ENCODE measurements around the gene STX12. TPM values are rescaled to one million over a fixed set of nuclear protein-coding genes. Genes with fewer than 3 reads are reported as not detected.
"Not testable (repeated sequence)": the region's sequence is repeated elsewhere in the genome, so short reads cannot be mapped to it uniquely, and the experiment has no call there.

STX12 gene
- total RNA-seq, 1 experiment from 2014 or later: 76.5 TPM

DNA sequence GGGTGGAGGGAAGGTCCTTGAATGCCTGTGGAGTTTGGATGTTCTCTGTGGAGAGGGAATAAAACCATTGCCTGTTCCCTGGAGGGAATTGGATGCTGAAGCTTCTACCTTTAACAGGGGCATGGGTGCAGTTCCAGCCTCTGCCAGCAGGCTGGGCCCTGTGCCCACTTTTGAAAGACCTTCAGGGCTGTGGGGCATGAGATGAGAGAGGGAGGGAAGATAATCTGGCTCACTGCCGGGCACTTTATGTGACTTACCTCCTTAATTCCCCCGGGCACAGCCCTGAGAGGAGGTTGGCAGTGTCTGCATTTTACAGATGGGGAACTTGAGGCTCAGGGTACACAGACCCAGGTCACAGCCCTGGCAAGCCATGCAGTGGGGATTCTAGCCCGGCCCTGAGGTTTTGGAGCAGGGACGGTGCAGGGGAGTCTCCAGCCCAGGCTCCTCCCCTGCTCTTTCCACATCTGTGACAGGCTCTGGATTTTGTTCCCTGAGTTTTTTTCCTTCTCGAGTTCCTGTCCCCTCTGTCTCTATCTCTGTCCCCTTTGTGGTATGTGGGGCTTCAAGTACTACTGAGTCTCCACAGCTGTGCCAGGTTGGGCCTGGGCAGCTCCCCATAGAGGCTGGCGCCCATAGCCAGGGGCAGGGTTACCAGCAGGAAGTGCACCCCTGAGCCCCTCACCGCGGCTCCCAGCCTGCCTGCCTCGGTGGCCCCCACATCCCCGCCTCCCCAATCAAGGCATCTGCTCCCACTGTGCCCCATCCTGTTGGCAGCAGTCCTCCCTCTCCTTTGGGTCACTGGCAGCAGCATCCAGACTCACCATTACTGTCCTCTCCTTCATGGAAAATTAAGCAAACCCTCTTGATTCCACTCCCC lies 85.3 kb downstream of the STX12 start:
- peak; percentile 80 for DNase-seq (ENCODE audit: low read depth in 1 of 2, low spot score in 2 of 2)
- Histone ChIP-seq H3K4me3 (no peak overlapping the region), H3K27ac (no peak overlapping the region), H3K27me3 (replicated peaks) (no peaks in the 10 kb centered on the region), H3K4me1 (replicated peaks) (peaks cover 12% of the 10 kb centered on the region), H3K36me3 (no peaks in the 10 kb centered on the region), H3K9me3 (replicated peaks) (no peaks in the 10 kb centered on the region)

DNA sequence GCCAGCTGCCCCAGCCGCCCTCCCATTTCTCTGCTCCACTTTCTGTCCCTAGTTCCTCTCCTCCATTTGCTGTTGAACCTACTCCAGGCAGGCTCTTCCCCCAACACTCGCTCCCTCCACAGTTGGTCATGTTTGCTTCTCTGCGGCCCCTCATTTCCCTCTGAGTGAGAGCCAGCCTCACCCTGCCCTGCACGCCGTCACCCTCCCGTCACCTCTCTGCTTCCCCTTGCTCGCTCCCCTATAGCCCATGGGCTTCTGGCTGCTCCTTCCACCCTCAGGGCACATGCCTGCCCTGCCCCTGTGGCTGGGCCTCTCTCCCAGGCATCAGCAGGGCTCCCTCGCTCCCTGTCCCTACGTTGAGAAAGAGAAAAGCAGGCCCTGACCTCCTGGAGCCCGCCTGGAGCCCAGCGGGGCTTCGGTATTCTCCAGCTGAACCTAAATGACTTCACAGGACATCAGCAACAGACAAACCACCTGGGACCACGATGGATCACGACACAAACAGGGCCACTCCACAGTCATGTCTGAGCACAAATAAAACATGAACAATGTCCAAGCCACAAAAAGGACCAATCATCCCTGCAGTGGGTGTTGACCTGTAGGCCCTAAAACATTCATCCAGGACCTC lies 86.0 kb downstream of the STX12 start:
- H3K9me3 ChIP-seq (replicated peaks): no peaks in the 10 kb centered on the region
- H3K27ac ChIP-seq: no peak overlapping the region
- no peaks in the 10 kb centered on the region for H3K36me3 ChIP-seq
- peaks cover 14% of the 10 kb centered on the region for H3K4me1 ChIP-seq (replicated peaks)
- no peak overlapping the region for H3K4me3 ChIP-seq
- no peaks in the 10 kb centered on the region for H3K27me3 ChIP-seq (replicated peaks)
- no peak for DNase-seq (ENCODE audit: low read depth in 1 of 2, low spot score in 2 of 2)

DNA sequence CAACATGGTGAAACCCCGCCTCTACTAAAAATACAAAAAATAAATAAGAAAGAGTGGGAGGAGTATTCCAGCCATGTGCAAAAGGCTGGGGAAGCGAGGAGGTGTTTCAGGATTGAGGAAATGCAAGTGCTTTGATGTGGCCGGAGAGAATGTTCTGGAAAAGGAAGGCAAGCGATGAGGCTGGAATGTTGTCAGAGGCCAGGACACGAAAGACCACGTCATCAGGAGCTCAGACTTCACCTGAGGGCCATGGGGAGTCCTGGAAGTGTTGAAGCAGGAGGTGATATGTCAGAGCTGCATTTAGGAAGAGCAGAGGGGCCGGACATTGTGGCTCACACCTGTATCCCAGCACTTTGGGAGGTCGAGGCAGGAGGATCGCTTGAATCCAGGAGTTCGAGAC lies 88.4 kb downstream of the STX12 start:
- no peaks in the 10 kb centered on the region for H3K9me3 ChIP-seq (replicated peaks)
- H3K36me3 ChIP-seq: no peaks in the 10 kb centered on the region
- no peak for DNase-seq (ENCODE audit: low read depth in 1 of 2, low spot score in 2 of 2)

DNA sequence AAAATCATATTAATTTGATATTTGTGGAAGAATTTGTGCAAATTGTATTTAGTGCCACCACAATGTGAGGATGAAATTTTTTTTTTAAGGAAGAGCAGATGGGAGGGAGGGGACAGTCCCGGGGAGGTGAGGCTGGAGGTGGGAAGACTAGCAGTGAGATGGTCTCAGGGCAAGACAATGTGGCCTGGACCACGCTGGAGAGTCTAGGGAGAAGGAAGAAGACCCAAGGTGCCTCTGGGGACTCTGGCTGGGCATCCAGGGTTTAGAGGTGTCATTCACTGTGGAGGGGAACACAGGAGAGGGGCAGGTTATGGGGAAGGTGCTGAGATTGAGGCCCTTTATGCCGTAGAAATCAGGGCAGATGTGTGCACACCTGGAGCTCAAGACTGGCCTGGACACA lies 89.0 kb downstream of the STX12 start:
- Histone ChIP-seq H3K27ac (no peak overlapping the region), H3K4me1 (replicated peaks) (peaks cover 14% of the 10 kb centered on the region)

More for the DNA sequence above, 88.4 kb downstream of the STX12 start:
- Histone ChIP-seq H3K4me3 (no peak overlapping the region), H3K27ac (no peak overlapping the region), H3K4me1 (replicated peaks) (peaks cover 14% of the 10 kb centered on the region), H3K27me3 (replicated peaks) (no peaks in the 10 kb centered on the region)

DNA sequence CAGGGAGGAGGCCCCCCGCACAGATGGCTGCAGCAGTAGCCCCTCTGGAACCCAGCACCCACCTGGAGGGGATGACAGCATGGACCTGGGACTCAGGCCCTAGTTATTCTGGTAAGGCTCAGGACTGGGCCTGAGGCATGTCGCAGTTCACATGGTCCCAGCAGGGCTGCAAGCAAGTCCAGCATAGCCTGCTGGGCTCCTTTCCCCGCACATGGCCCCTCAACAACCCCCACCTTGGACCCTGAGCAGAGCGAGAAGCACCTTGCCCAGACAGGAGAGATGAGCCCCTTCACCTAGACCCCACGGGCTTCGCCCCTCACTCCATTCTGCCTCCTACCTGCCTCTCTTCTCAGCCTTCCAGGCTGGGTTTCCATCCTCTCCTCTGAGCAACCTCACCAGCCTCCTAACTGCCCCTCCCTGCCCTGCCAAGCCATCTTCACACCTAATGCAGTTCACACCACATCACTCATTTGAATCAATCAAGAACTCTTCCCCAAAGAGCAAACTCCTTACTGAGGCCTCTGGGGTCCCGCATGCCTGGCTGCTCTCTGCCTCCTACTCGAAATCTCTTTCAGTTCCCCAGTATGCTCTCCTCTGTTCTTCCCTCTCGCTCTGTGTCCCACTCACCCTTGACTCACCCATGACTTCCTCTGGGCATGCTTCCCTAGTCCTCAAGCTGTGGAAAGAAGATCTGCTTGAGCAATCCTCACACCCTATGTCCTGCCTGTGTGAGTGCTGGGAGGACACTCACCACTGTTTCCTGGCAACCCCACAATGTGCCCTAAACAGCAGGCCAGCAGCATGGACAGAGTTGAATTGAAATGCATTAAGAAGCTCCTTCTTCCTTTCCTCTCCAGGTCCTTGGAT lies 89.9 kb downstream of the STX12 start:
- peaks cover 14% of the 10 kb centered on the region for H3K4me1 ChIP-seq (replicated peaks)
- H3K27ac ChIP-seq: peak overlapping the region; percentile 35
- H3K36me3 ChIP-seq: no peaks in the 10 kb centered on the region
- H3K4me3 ChIP-seq: no peak overlapping the region
- no peaks in the 10 kb centered on the region for H3K9me3 ChIP-seq (replicated peaks)
- DNase-seq (ENCODE audit: low read depth in 1 of 2, low spot score in 2 of 2): peak; percentile 44 to 77
- H3K27me3 ChIP-seq (replicated peaks): no peaks in the 10 kb centered on the region

More for the DNA sequence above, 89.0 kb downstream of the STX12 start:
- Histone ChIP-seq H3K27me3 (replicated peaks) (no peaks in the 10 kb centered on the region), H3K9me3 (replicated peaks) (no peaks in the 10 kb centered on the region), H3K4me3 (no peak overlapping the region), H3K36me3 (no peaks in the 10 kb centered on the region)
- DNase-seq (ENCODE audit: low read depth in 1 of 2, low spot score in 2 of 2): no peak

DNA sequence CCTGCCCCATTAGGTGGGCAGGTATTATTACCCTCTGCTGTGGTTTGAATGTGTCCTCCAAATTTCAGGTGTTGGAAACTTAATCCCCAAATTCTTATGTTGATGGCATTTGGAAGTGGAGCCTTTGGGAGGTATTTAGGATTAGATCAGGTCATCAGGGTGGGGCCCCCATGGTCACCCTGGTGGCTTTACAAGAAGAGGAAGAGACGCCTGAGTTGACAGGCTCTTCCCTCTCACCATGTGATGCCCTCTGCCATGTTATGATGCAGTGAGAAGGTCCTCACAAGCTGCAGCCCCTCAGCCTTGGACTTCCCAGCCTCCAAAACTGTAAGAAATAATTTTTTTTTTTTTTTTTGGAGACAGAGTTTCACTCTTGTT lies 90.5 kb downstream of the STX12 start:
- H3K36me3 ChIP-seq: no peaks in the 10 kb centered on the region
- DNase-seq (ENCODE audit: low read depth in 1 of 2, low spot score in 2 of 2): no peak
- H3K4me3 ChIP-seq: no peak overlapping the region
- peak overlapping the region; percentile 35 for H3K27ac ChIP-seq
- H3K9me3 ChIP-seq (replicated peaks): no peaks in the 10 kb centered on the region
- H3K4me1 ChIP-seq (replicated peaks): peaks cover 10% of the 10 kb centered on the region
- H3K27me3 ChIP-seq (replicated peaks): no peaks in the 10 kb centered on the region

DNA sequence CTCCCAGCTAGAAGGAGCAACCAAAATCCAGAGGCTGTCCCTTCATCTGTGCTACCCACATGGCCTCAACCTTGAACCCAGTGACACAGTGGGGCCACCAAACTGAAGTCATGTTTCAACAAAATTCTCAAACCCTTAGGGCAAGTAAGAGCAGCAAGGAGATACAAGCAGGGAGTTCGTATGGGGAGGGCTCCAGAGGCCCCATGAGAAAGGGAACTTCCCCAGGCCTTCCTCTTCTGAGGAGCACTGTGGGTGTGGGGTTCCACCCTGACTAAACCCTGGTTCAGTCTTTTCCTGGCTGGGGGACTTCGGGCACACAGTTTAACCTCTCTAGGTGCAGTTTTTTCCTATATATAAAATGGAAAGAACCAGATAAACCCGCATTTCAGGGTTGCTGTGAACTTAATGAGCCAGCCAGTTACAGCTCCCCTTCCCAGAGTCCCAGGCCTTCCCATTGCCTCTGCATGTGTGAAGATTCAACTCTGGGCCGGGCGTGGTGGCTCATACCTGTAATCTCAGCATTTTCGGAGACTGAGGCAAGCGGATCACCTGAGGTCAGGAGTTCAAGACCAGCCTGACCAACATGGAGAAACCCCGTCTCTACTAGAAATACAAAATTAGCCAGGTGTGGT lies 91.4 kb downstream of the STX12 start:
- Histone ChIP-seq H3K27me3 (replicated peaks) (no peaks in the 10 kb centered on the region), H3K36me3 (no peaks in the 10 kb centered on the region), H3K27ac (no peak overlapping the region), H3K9me3 (replicated peaks) (no peaks in the 10 kb centered on the region), H3K4me1 (replicated peaks) (peaks cover 10% of the 10 kb centered on the region), H3K4me3 (no peak overlapping the region)
- no peak for DNase-seq (ENCODE audit: low read depth in 1 of 2, low spot score in 2 of 2)

DNA sequence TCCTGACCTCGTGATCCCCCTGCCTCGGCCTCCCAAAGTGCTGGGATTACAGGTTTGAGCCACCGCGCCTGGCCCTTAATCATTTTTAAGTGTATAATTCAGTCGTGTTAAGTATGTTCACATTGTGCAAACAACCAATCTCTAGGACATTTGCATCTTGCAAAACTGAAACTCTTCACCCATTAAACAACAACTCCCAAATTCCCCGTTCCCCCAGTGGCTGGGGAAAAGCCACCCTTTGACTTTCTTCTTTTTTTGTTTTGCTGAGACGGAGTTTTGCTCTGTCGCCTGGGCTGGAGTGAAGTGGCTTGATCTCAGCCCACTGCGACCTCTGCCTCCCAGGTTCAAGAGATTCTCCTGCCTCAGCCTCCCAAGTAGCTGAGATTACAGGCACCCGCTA lies 92.8 kb downstream of the STX12 start:
- H3K36me3 ChIP-seq: no peaks in the 10 kb centered on the region

DNA sequence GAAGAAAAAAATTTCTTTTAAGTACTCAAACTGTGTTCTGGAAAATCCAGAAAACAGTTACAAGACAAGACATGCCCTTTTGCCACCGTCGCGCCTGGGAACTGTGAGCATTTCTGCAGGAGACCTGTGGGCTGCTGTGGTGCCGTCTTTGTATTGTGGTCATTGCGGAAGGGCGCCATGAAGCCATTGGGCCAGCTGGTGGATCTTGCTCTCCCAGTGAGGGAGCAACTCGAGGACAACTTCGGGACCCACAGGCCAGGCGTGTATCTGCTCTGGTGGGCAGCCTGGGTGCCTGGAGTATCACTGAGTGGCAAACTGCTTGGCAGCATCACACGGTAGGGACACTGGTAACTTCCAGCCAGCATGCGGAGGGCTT lies 95.5 kb downstream of the STX12 start:
- H3K27me3 ChIP-seq (replicated peaks): no peaks in the 10 kb centered on the region
- no peak overlapping the region for H3K27ac ChIP-seq
- no peak for DNase-seq (ENCODE audit: low read depth in 1 of 2, low spot score in 2 of 2)
- peaks cover 10% of the 10 kb centered on the region for H3K4me1 ChIP-seq (replicated peaks)
- H3K9me3 ChIP-seq (replicated peaks): no peaks in the 10 kb centered on the region
- H3K4me3 ChIP-seq: no peak overlapping the region
- H3K36me3 ChIP-seq: no peaks in the 10 kb centered on the region

More for the DNA sequence above, 92.8 kb downstream of the STX12 start:
- no peak overlapping the region for H3K4me3 ChIP-seq
- no peak for DNase-seq (ENCODE audit: low read depth in 1 of 2, low spot score in 2 of 2)
- no peaks in the 10 kb centered on the region for H3K9me3 ChIP-seq (replicated peaks)
- H3K27me3 ChIP-seq (replicated peaks): no peaks in the 10 kb centered on the region
- peaks cover 10% of the 10 kb centered on the region for H3K4me1 ChIP-seq (replicated peaks)
- H3K27ac ChIP-seq: no peak overlapping the region

DNA sequence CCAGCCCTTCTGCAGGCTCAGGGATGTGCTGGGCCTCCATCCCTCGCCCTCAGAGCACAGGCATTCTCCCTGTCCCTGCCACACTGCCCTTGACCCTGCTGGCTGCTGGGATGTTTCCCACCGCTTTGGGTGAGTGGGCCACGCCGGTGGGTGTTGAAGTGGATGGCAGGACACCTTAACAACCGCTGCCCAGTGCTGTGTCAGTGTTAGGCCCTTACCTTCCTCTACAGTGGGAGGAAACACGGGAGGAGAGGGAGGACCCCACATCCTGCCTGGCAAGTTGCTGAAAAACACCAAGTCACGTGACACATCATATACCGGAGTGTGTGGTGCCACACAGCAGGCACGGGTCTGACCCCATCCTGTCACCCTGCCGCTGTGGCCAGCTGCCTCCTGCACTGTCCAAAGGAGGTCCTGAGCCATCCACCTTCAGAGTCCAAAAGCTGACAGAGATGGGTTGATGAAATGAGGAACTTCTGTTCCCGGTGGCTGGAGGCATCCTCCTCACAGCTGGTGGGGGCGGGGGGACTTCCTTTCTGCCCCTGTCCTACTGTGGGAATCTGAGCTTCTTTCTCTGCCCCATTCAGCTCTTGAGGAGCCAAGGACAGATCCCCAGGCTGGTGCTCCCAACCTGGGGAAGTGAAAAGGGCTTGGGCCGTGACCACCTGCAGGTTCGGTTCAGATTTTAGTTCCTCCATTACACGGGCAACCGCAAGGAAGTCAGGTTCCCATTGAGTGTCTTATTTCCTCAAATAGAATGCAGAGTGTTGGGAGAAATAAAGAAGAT lies 96.1 kb downstream of the STX12 start:
- Histone ChIP-seq H3K36me3 (no peaks in the 10 kb centered on the region), H3K4me3 (no peak overlapping the region), H3K27me3 (replicated peaks) (no peaks in the 10 kb centered on the region), H3K9me3 (replicated peaks) (no peaks in the 10 kb centered on the region), H3K4me1 (replicated peaks) (peaks cover 10% of the 10 kb centered on the region), H3K27ac (no peak overlapping the region)
- DNase-seq (ENCODE audit: low read depth in 1 of 2, low spot score in 2 of 2): no peak

DNA sequence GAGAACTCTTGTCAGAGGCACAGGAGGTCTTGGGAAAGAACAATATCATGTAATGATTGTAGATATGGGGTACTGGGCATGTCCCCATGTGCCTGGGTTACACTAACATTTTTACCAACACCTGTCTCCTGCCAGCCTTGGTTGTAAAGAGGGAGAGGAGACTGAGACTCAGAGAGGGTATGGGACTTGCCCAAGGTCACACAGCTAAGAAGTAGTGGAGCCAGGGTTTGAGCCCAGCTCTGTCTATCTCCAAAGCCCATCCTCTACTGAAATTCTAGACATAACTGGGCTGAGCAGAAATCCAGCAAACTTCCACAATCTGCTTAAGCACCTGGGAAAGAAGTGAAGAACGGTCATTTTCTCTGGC lies 96.7 kb downstream of the STX12 start:
- no peak for DNase-seq (ENCODE audit: low read depth in 1 of 2, low spot score in 2 of 2)
- H3K9me3 ChIP-seq (replicated peaks): no peaks in the 10 kb centered on the region
- no peaks in the 10 kb centered on the region for H3K27me3 ChIP-seq (replicated peaks)
- H3K27ac ChIP-seq: no peak overlapping the region
- no peak overlapping the region for H3K4me3 ChIP-seq
- peaks cover 10% of the 10 kb centered on the region for H3K4me1 ChIP-seq (replicated peaks)
- no peaks in the 10 kb centered on the region for H3K36me3 ChIP-seq

DNA sequence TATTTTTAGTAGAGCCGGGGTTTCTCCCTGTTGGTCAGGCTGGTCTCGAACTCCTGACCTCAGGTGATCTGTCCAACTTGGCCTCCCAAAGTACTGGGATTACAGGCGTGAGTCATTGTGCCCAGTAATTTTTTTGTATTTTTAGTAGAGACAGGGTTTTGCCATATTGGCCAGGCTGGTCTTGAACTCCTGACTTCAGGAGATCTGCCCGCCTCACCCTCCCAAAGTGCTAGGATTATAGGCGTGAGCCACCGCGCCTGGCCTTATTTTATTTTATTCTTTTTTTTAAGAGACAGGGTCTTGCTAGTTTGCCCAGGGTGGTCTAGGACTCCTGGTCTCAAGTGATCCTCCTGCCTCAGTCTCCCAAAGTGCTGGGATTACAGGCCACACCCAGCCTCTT lies 98.1 kb downstream of the STX12 start:
- not testable (repeated sequence) for DNase-seq (ENCODE audit: low read depth in 1 of 2, low spot score in 2 of 2); H3K9me3 ChIP-seq (replicated peaks); H3K27me3 ChIP-seq (replicated peaks); H3K27ac ChIP-seq; H3K36me3 ChIP-seq; H3K4me3 ChIP-seq
- peaks cover 13% of the 10 kb centered on the region for H3K4me1 ChIP-seq (replicated peaks)
